ENCODE results near the gene IL12RB2. TPM values are rescaled to one million over a fixed set of nuclear protein-coding genes. Genes with fewer than 3 reads are reported as not detected.

The IL12RB2 gene
- total and polyA plus RNA-seq, 2 experiments from 2014 or later, result 0.06 TPM; not detected in 1

DNA sequence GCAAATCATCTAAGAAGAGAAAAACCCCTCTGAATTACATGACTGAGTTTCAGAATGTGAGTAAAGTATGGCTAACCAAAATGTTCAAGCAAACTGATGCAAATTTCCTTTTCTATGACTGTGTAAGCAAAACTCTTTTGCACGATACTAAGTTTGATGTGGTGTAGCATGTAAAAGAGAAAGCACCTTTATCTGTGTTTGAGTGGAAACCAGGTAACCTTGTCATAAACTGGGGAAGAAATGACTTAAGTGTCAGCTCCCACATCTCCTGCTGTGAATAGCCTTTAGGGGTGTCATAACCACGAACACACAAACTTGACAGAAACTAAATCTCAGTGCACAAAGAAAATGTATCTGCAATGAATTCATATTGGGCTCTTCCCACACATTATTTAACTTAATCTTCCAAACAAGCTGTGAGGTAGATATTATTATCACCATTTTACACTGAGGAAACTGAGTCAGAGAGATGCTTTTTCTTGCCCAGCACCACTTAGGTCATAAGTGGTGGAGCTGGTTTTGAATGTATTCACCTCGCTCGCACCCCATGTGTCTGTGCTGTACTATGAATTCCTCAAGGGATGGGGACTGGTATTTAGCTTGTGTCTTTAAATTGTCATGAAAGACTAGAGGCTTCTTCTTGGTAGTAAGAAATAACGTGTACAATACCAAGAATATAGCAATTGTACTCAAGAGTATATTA is 32.9 kb upstream of the IL12RB2 start:
- Histone ChIP-seq H3K4me1 (ENCODE audit: insufficient read depth) (no peaks in the 10 kb centered on the region), H3K9me3 (ENCODE audit: low read depth) (no peaks in the 10 kb centered on the region), H3K9ac (no peak overlapping the region), H3K9me2 (ENCODE audit: insufficient read depth) (no peaks in the 10 kb centered on the region; the same call in 1 of the 2 replicates), H3K4me3 (no peak overlapping the region), H3F3A (ENCODE audit: insufficient read depth) (no peaks in the 10 kb centered on the region), H3K4me2 (ENCODE audit: unreplicated experiment) (no peak overlapping the region), H2AFZ (no peak overlapping the region), H3K79me2 (ENCODE audit: insufficient read depth) (no peaks in the 10 kb centered on the region), H4K20me1 (ENCODE audit: insufficient read depth) (no peaks in the 10 kb centered on the region), H3K27me3 (replicated peaks; ENCODE audit: insufficient read depth) (no peaks in the 10 kb centered on the region), H3K27ac (no peak overlapping the region), H3K36me3 (ENCODE audit: low read depth) (no peaks in the 10 kb centered on the region)
- no peak for TF ChIP-seq EZH2 (IDR thresholded peaks at IDR 0.05; ENCODE audit: insufficient read depth, poor library complexity, severe bottlenecking)
- TF ChIP-seq EZH2phosphoT487 (IDR thresholded peaks at IDR 0.05; ENCODE audit: insufficient read depth, low read depth), result no peak
- in situ Hi-C loops (cut with MboI), result no loop called here
- 43% methylated on average over 5 of the region's 5 CpGs for WGBS, 2 experiments (ENCODE audit: low coverage in 1 of 2, low lambda C conversion rate in 2 of 2, missing lambda C conversion rate in 2 of 2)
- DNase-seq, result no peak

DNA sequence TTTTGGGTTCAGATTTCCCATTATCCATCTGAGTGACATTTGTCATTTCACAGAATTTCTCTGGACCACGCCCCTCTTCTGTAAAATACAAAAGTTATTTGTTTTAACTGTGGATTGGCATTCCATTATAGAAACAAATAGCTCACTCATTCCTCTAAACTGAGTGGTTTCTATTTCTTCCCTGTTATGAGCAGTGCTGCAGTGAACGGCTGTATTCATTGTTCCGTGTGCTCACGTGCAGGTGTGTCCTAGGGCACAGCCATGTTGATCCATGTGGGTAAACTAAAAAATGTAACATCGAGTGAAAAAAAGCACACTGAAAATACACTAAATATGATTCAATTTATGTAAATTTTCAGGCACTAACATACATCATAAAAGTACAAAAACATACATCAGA is 27.0 kb upstream of the IL12RB2 start:
- Histone ChIP-seq H3K4me2 (ENCODE audit: unreplicated experiment) (no peak overlapping the region), H3F3A (ENCODE audit: insufficient read depth) (no peaks in the 10 kb centered on the region), H3K27ac (no peak overlapping the region), H3K27me3 (replicated peaks; ENCODE audit: insufficient read depth) (peaks cover 6% of the 10 kb centered on the region; the same call in 1 of the 2 replicates), H3K9ac (no peak overlapping the region), H3K36me3 (ENCODE audit: low read depth) (no peaks in the 10 kb centered on the region), H3K79me2 (ENCODE audit: insufficient read depth) (no peaks in the 10 kb centered on the region), H3K4me3 (no peak overlapping the region), H3K4me1 (ENCODE audit: insufficient read depth) (no peaks in the 10 kb centered on the region), H3K9me3 (ENCODE audit: low read depth) (no peaks in the 10 kb centered on the region), H4K20me1 (ENCODE audit: insufficient read depth) (no peaks in the 10 kb centered on the region), H3K9me2 (ENCODE audit: insufficient read depth) (no peaks in the 10 kb centered on the region), H2AFZ (no peak overlapping the region)
- WGBS, 2 experiments (ENCODE audit: low coverage in 1 of 2, low lambda C conversion rate in 2 of 2, missing lambda C conversion rate in 2 of 2), result 50% methylated on average over 5 of the region's 5 CpGs
- TF ChIP-seq EZH2phosphoT487 (IDR thresholded peaks at IDR 0.05; ENCODE audit: insufficient read depth, low read depth) (no peak), EZH2 (IDR thresholded peaks at IDR 0.05; ENCODE audit: insufficient read depth, poor library complexity, severe bottlenecking) (no peak)
- no peak for DNase-seq
- in situ Hi-C loops (cut with MboI), result no loop called here

GRCh38 chr1:67281244-67281643 is 26.4 kb upstream of the IL12RB2 start:
- Histone ChIP-seq H4K20me1 (ENCODE audit: insufficient read depth) (no peaks in the 10 kb centered on the region), H3K27me3 (replicated peaks; ENCODE audit: insufficient read depth) (peaks cover 6% of the 10 kb centered on the region; the same call in 1 of the 2 replicates), H3K9me2 (ENCODE audit: insufficient read depth) (no peaks in the 10 kb centered on the region), H3K79me2 (ENCODE audit: insufficient read depth) (no peaks in the 10 kb centered on the region), H2AFZ (no peak overlapping the region), H3K9ac (no peak overlapping the region), H3K4me1 (ENCODE audit: insufficient read depth) (no peaks in the 10 kb centered on the region), H3K27ac (no peak overlapping the region), H3K4me3 (no peak overlapping the region), H3K9me3 (ENCODE audit: low read depth) (no peaks in the 10 kb centered on the region), H3K36me3 (ENCODE audit: low read depth) (no peaks in the 10 kb centered on the region), H3F3A (ENCODE audit: insufficient read depth) (no peaks in the 10 kb centered on the region), H3K4me2 (ENCODE audit: unreplicated experiment) (no peak overlapping the region)
- in situ Hi-C loops (cut with MboI), result no loop called here
- 41 to 45% methylated on average over 3 of the region's 3 CpGs for WGBS, 2 experiments (ENCODE audit: low coverage in 1 of 2, low lambda C conversion rate in 2 of 2, missing lambda C conversion rate in 2 of 2)
- TF ChIP-seq EZH2phosphoT487 (IDR thresholded peaks at IDR 0.05; ENCODE audit: insufficient read depth, low read depth) (no peak), EZH2 (IDR thresholded peaks at IDR 0.05; ENCODE audit: insufficient read depth, poor library complexity, severe bottlenecking) (no peak)
- no peak for DNase-seq

DNA sequence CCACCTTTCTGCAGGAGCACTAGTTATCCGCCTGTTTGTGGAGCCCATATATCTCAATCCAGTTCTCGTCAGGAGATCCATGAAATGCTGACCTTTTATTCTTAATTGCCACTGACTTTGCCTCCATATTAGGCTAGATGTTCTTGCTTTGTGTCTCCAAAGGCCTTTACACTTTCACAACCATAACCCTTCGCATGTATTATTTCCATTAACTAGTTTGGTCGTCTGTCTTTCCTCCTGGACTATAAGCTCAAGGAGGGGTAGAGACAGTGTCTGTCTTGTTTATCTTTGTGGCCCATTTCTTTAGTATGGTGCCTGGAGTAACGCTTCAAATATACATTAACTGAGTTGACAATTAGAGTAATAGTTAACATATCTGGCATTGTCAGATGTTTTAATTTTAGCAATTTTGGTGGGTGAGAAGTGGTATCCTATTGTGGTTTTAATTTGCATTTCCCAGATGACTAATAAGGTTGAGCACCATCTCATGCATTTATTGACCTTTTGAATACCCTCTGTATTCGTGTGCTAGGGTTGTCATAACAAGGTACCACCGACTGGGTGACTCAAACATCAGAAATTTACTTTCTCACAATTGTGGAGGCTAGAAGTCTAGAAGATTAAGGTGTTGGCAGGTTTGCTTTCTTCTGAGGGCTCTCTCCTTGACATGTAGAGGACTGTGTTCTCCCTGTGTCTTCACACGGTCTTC is 21.7 kb upstream of the IL12RB2 start:
- no peak for DNase-seq
- WGBS, 2 experiments (ENCODE audit: low coverage in 1 of 2, low lambda C conversion rate in 2 of 2, missing lambda C conversion rate in 2 of 2), result 62 to 64% methylated on average over 8 of the region's 8 CpGs
- Histone ChIP-seq H3K27me3 (replicated peaks; ENCODE audit: insufficient read depth) (peaks cover 6% of the 10 kb centered on the region; the same call in 1 of the 2 replicates), H3K9me3 (ENCODE audit: low read depth) (no peaks in the 10 kb centered on the region), H3K27ac (no peak overlapping the region), H3K4me3 (no peak overlapping the region), H3F3A (ENCODE audit: insufficient read depth) (no peaks in the 10 kb centered on the region), H2AFZ (no peak overlapping the region), H4K20me1 (ENCODE audit: insufficient read depth) (no peaks in the 10 kb centered on the region), H3K9ac (no peak overlapping the region), H3K4me1 (ENCODE audit: insufficient read depth) (no peaks in the 10 kb centered on the region), H3K4me2 (ENCODE audit: unreplicated experiment) (no peak overlapping the region), H3K9me2 (ENCODE audit: insufficient read depth) (no peaks in the 10 kb centered on the region), H3K36me3 (ENCODE audit: low read depth) (no peaks in the 10 kb centered on the region), H3K79me2 (ENCODE audit: insufficient read depth) (no peaks in the 10 kb centered on the region)
- in situ Hi-C loops (cut with MboI), result no loop called here
- TF ChIP-seq EZH2 (IDR thresholded peaks at IDR 0.05; ENCODE audit: insufficient read depth, poor library complexity, severe bottlenecking) (no peak), EZH2phosphoT487 (IDR thresholded peaks at IDR 0.05; ENCODE audit: insufficient read depth, low read depth) (no peak)
